ENCODE data around the gene IQGAP3. TPM values are rescaled to one million over a fixed set of nuclear protein-coding genes. Genes with fewer than 3 reads are reported as not detected.

The IQGAP3 gene
- total RNA-seq, 1 experiment from 2014 or later = 25.6 TPM

GRCh38 chr1:156574039-156574633, 1.8 kb upstream of the IQGAP3 start:
- intact Hi-C loops (cut with micrococcal nuclease; ENCODE audit: unreplicated experiment) = loop anchor here (5.0 kb wide), 1 partner anchor 107 kb away; no protein-coding TSS in a partner anchor

GRCh38 chr1:156572663-156573018, 276 bp upstream of the IQGAP3 start:
- intact Hi-C loops (cut with micrococcal nuclease; ENCODE audit: unreplicated experiment) = loop anchor here (5.0 kb wide), 1 partner anchor 105 kb away; no protein-coding TSS in a partner anchor
- Histone ChIP-seq H3K9me3 (ENCODE audit: control insufficient read depth, insufficient read depth, low read depth, low read length) (no peaks in the 10 kb centered on the region), H3K4me3 (ENCODE audit: low read depth in 2 of 2, low read length in 2 of 2) (peak overlapping the region; percentile 77 to 96), H3K4me1 (ENCODE audit: control insufficient read depth, insufficient read depth, low read length) (peaks cover 10% of the 10 kb centered on the region), H3K27ac (ENCODE audit: low read length) (no peak overlapping the region), H3K27me3 (ENCODE audit: control insufficient read depth, insufficient read depth, low read length) (no peaks in the 10 kb centered on the region), H3K36me3 (ENCODE audit: control insufficient read depth, insufficient read depth, low read length) (peaks cover 13% of the 10 kb centered on the region)
- ChIA-PET CTCF (interaction anchor here (0.5 kb wide), 1 partner anchor 154 kb away, joined by 3 read pairs; no protein-coding TSS in a partner anchor), POLR2A (no interaction called here)
- ATAC-seq (peak; percentile 50), DNase-seq (ENCODE audit: low read depth, low spot score) (no peak)
- in situ Hi-C loops (cut with HindIII; ENCODE audit: low pct_unique_long_range_greater_than_20kb, low sequenced_read_pairs) = no loop called here
- no TSS peak for BruUV-seq (replicated peaks)
- TF ChIP-seq POLR2AphosphoS5 (IDR thresholded peaks at IDR 0.05; ENCODE audit: low read depth, low read length) (no peak), CTCF (IDR thresholded peaks at IDR 0.05) (no peak), SIN3A (IDR thresholded peaks at IDR 0.05; ENCODE audit: borderline replicate concordance, insufficient read depth, low read depth, low read length) (no peak), TCF7L2 (IDR thresholded peaks at IDR 0.05; ENCODE audit: low read depth, low read length) (no peak)

More at GRCh38 chr1:156574039-156574633, 1.8 kb upstream of the IQGAP3 start:
- in situ Hi-C loops (cut with HindIII; ENCODE audit: low pct_unique_long_range_greater_than_20kb, low sequenced_read_pairs) = no loop called here
- no peaks in the 10 kb centered on the region for H3K27me3 ChIP-seq (ENCODE audit: control insufficient read depth, insufficient read depth, low read length)
- peaks cover 6% of the 10 kb centered on the region; the same call in 1 of the 2 replicates for H3K36me3 ChIP-seq (ENCODE audit: control insufficient read depth, insufficient read depth, low read length)
- no TSS peak for BruUV-seq (replicated peaks)
- no peaks in the 10 kb centered on the region for H3K9me3 ChIP-seq (ENCODE audit: control insufficient read depth, insufficient read depth, low read depth, low read length)
- peaks cover 10% of the 10 kb centered on the region for H3K4me1 ChIP-seq (ENCODE audit: control insufficient read depth, insufficient read depth, low read length)
- no peak overlapping the region for H3K4me3 ChIP-seq (ENCODE audit: low read depth in 2 of 2, low read length in 2 of 2)
- TF ChIP-seq POLR2AphosphoS5 (IDR thresholded peaks at IDR 0.05; ENCODE audit: low read depth, low read length) (no peak), REST (IDR thresholded peaks at IDR 0.05; ENCODE audit: insufficient read depth in 1 of 2, low read depth in 2 of 2, low read length in 1 of 2) (no peak), TCF7L2 (IDR thresholded peaks at IDR 0.05; ENCODE audit: low read depth, low read length) (no peak), SIN3A (IDR thresholded peaks at IDR 0.05; ENCODE audit: borderline replicate concordance, insufficient read depth, low read depth, low read length) (no peak), CTCF (IDR thresholded peaks at IDR 0.05) (no peak)
- DNase-seq (ENCODE audit: low read depth, low spot score) (no peak), ATAC-seq (no peak)
- POLR2A ChIA-PET = no interaction called here
- H3K27ac ChIP-seq (ENCODE audit: low read length) = no peak overlapping the region
- CTCF ChIA-PET = no interaction called here
